ENCODE results near the gene PDZRN4. TPM values are rescaled to one million over a fixed set of nuclear protein-coding genes. Genes with fewer than 3 reads are reported as not detected.
A peak's percentile ranks its signal among the peaks of the same experiment; 100 is the strongest.

Gene PDZRN4
- total and polyA plus RNA-seq, 8 donors: 0.12 to 0.26 (median 0.23) TPM; not detected in 4

GRCh38 chr12:41563051-41563450, 374.9 kb downstream of the PDZRN4 start:
- no peak for DNase-seq
- Histone ChIP-seq H3K9me3 (no peaks in the 10 kb centered on the region), H3K27ac (no peak overlapping the region), H3K27me3 (no peaks in the 10 kb centered on the region), H3K36me3 (no peaks in the 10 kb centered on the region), H3K4me1 (no peaks in the 10 kb centered on the region), H3K4me3 (no peak overlapping the region)
- ATAC-seq: no peak
- FAIRE-seq: no peak
- WGBS, 2 donors: 80 to 91% methylated on average over 12 of the region's 12 CpGs
- TF ChIP-seq CTCF (IDR thresholded peaks at IDR 0.05): no peak
- intact Hi-C loops (cut with DNase I): no loop called here

- ATAC-seq (no peak), FAIRE-seq (no peak), DNase-seq (no peak)
- Histone ChIP-seq H3K4me3 (no peak overlapping the region), H3K9me3 (no peaks in the 10 kb centered on the region), H3K27ac (no peak overlapping the region), H3K36me3 (no peaks in the 10 kb centered on the region), H3K4me1 (no peaks in the 10 kb centered on the region), H3K27me3 (no peaks in the 10 kb centered on the region)
- intact Hi-C loops (cut with DNase I): no loop called here
- WGBS, 2 donors: 66 to 83% methylated on average over 1 of the region's 1 CpG
- TF ChIP-seq CTCF (IDR thresholded peaks at IDR 0.05): no peak
These were observed 376.7 kb downstream of the PDZRN4 start for GRCh38 chr12:41564816-41565215.

GRCh38 chr12:41566703-41567102, 378.6 kb downstream of the PDZRN4 start:
- no peaks in the 10 kb centered on the region for H3K27me3 ChIP-seq
- no peak for DNase-seq
- H3K4me1 ChIP-seq: no peaks in the 10 kb centered on the region
- FAIRE-seq: no peak
- no peak overlapping the region for H3K4me3 ChIP-seq
- intact Hi-C loops (cut with DNase I): no loop called here
- H3K36me3 ChIP-seq: no peaks in the 10 kb centered on the region
- no peak for TF ChIP-seq CTCF (IDR thresholded peaks at IDR 0.05)
- no peaks in the 10 kb centered on the region for H3K9me3 ChIP-seq
- ATAC-seq: no peak
- 69 to 71% methylated on average over 2 of the region's 2 CpGs for WGBS, 2 donors
- H3K27ac ChIP-seq: no peak overlapping the region

GRCh38 chr12:41573445-41573844, 385.3 kb downstream of the PDZRN4 start:
- Histone ChIP-seq H3K27me3 (no peaks in the 10 kb centered on the region), H3K4me3 (no peak overlapping the region), H3K4me1 (no peaks in the 10 kb centered on the region), H3K27ac (no peak overlapping the region), H3K36me3 (no peaks in the 10 kb centered on the region), H3K9me3 (no peaks in the 10 kb centered on the region)
- intact Hi-C loops (cut with DNase I): no loop called here
- no peak for TF ChIP-seq CTCF (IDR thresholded peaks at IDR 0.05)
- no peak for ATAC-seq
- FAIRE-seq: no peak
- DNase-seq: peak in 1 of 6 donors; percentile 20
- WGBS, 2 donors: 85 to 92% methylated on average over 17 of the region's 17 CpGs

GRCh38 chr12:41576925-41577324, 388.8 kb downstream of the PDZRN4 start:
- H3K27me3 ChIP-seq: no peaks in the 10 kb centered on the region
- intact Hi-C loops (cut with DNase I): no loop called here
- H3K4me3 ChIP-seq: no peak overlapping the region
- WGBS, 2 donors: 41 to 43% methylated on average over 1 of the region's 1 CpG
- FAIRE-seq: no peak
- TF ChIP-seq CTCF (IDR thresholded peaks at IDR 0.05): no peak
- no peak for DNase-seq
- H3K4me1 ChIP-seq: no peaks in the 10 kb centered on the region
- H3K36me3 ChIP-seq: no peaks in the 10 kb centered on the region
- ATAC-seq: no peak
- H3K9me3 ChIP-seq: no peaks in the 10 kb centered on the region
- H3K27ac ChIP-seq: no peak overlapping the region
